ENCODE results near the gene RBM4B. TPM values are rescaled to one million over a fixed set of nuclear protein-coding genes. Genes with fewer than 3 reads are reported as not detected.
A peak's percentile ranks its signal among the peaks of the same experiment; 100 is the strongest.
"Not testable (repeated sequence)": the region's sequence is repeated elsewhere in the genome, so short reads cannot be mapped to it uniquely, and the experiment has no call there.

The RBM4B gene
- total and polyA plus RNA-seq, 2 donors from 2014 or later = 18.2 to 20.8 TPM

DNA sequence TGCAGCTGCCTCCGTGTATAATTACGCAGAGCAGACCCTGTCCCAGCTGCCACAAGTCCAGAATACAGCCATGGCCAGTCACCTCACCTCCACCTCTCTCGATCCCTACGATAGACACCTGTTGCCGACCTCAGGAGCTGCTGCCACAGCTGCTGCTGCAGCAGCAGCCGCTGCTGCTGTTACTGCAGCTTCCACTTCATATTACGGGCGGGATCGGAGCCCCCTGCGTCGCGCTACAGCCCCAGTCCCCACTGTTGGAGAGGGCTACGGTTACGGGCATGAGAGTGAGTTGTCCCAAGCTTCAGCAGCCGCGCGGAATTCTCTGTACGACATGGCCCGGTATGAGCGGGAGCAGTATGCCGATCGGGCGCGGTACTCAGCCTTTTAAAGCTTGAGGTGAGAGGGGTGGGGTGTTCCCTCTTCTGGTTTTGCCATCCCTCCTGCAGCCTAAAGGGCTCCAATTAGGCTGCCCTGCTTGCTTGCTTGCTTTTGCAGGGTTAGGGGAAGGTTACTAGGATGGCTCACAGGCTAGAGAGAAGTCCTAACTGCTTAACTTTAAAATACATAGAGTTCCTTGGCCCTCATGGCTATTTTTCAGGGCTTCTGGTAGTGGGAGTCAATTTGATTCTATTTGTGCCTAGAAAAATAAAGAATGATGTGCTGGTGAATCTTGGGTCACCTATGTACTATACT, 33.8 kb downstream of the RBM4B start:
- H3K36me3 ChIP-seq (ENCODE audit: control insufficient read depth in 2 of 3, insufficient read depth in 3 of 3, low read length in 3 of 3) = peaks cover 12 to 53% (median 26%) of the 10 kb centered on the region in 3 donors
- no peak overlapping the region for H3K9ac ChIP-seq (ENCODE audit: low read length in 3 of 3)
- H3K4me1 ChIP-seq (ENCODE audit: control insufficient read depth in 2 of 3, insufficient read depth in 2 of 3, low read depth in 1 of 3, low read length in 3 of 3) = peaks cover 5 to 53% (median 39%) of the 10 kb centered on the region in 3 donors
- TF ChIP-seq, protein P1, sequence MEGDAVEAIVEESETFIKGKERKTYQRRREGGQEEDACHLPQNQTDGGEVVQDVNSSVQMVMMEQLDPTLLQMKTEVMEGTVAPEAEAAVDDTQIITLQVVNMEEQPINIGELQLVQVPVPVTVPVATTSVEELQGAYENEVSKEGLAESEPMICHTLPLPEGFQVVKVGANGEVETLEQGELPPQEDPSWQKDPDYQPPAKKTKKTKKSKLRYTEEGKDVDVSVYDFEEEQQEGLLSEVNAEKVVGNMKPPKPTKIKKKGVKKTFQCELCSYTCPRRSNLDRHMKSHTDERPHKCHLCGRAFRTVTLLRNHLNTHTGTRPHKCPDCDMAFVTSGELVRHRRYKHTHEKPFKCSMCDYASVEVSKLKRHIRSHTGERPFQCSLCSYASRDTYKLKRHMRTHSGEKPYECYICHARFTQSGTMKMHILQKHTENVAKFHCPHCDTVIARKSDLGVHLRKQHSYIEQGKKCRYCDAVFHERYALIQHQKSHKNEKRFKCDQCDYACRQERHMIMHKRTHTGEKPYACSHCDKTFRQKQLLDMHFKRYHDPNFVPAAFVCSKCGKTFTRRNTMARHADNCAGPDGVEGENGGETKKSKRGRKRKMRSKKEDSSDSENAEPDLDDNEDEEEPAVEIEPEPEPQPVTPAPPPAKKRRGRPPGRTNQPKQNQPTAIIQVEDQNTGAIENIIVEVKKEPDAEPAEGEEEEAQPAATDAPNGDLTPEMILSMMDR (IDR thresholded peaks at IDR 0.05; ENCODE audit: borderline replicate concordance, extremely low read depth, insufficient read depth) = no peak
- H3K4me3 ChIP-seq (ENCODE audit: low read length in 3 of 3) = peak overlapping the region in 2 of 3 donors; percentile 13 to 89
- FAIRE-seq (no peak), DNase-seq (peak in 1 of 5 donors; percentile 28)
- H3K9me3 ChIP-seq (ENCODE audit: control insufficient read depth in 2 of 3, insufficient read depth in 1 of 3, low read length in 3 of 3) = no peaks in the 10 kb centered on the region
- H3K27me3 ChIP-seq (ENCODE audit: control insufficient read depth, insufficient read depth, low read length) = no peaks in the 10 kb centered on the region
- no peak overlapping the region for H3K27ac ChIP-seq (ENCODE audit: low read depth in 2 of 2, low read length in 2 of 2)
- intact Hi-C loops (cut with DNase I) = no loop called here

DNA sequence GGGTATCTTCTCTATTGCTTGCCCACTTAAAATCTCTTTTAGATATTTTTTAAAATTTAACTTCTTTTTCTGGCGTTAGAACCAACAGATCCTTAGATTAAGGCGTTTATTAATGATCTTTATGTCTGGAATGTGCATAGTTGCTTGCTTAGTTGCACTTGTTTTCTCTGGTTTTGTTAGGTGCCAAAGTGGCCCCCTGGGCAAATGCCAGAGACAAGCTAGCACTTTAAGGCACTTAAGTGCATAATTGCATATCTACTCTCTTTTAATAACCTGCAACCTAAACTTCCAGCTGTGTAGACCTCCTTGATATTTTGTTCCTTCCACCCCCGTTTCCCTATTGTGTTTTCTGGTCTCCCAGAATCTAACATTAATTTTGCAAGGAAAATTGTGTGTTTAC, 35.9 kb downstream of the RBM4B start:
- TF ChIP-seq, protein P1 (IDR thresholded peaks at IDR 0.05; ENCODE audit: borderline replicate concordance, extremely low read depth, insufficient read depth) = no peak
- H3K9me3 ChIP-seq (ENCODE audit: control insufficient read depth in 2 of 3, insufficient read depth in 1 of 3, low read length in 3 of 3) = no peaks in the 10 kb centered on the region
- no peaks in the 10 kb centered on the region for H3K27me3 ChIP-seq (ENCODE audit: control insufficient read depth, insufficient read depth, low read length)
- H3K4me1 ChIP-seq (ENCODE audit: control insufficient read depth in 2 of 3, insufficient read depth in 2 of 3, low read depth in 1 of 3, low read length in 3 of 3) = peaks cover 8 to 53% (median 39%) of the 10 kb centered on the region in 3 donors
- H3K27ac ChIP-seq (ENCODE audit: low read depth in 2 of 2, low read length in 2 of 2) = no peak overlapping the region
- peak overlapping the region in 2 of 3 donors; percentile 5 to 35 for H3K9ac ChIP-seq (ENCODE audit: low read length in 3 of 3)
- intact Hi-C loops (cut with DNase I) = no loop called here
- peak overlapping the region; percentile 8 to 89 (median 54) for H3K4me3 ChIP-seq (ENCODE audit: low read length in 3 of 3)
- FAIRE-seq (no peak), DNase-seq (no peak)
- peaks cover 12 to 45% (median 26%) of the 10 kb centered on the region in 3 donors for H3K36me3 ChIP-seq (ENCODE audit: control insufficient read depth in 2 of 3, insufficient read depth in 3 of 3, low read length in 3 of 3)

DNA sequence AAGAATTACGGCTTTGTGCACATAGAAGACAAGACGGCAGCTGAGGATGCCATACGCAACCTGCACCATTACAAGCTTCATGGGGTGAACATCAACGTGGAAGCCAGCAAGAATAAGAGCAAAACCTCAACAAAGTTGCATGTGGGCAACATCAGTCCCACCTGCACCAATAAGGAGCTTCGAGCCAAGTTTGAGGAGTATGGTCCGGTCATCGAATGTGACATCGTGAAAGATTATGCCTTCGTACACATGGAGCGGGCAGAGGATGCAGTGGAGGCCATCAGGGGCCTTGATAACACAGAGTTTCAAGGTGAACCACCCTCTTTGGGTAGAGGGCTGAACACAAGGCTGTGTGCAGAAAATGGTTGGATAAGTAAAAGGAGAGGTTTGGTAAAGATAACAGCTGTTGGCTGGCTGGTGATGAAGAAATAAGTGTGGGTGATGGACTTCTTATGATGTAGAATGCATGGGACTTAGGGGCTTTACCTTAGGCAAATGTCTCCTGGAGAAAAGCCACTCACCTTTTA, 37.8 kb downstream of the RBM4B start:
- peaks cover 8 to 45% (median 34%) of the 10 kb centered on the region in 3 donors for H3K4me1 ChIP-seq (ENCODE audit: control insufficient read depth in 2 of 3, insufficient read depth in 2 of 3, low read depth in 1 of 3, low read length in 3 of 3)
- H3K27me3 ChIP-seq (ENCODE audit: control insufficient read depth, insufficient read depth, low read length); FAIRE-seq; H3K9me3 ChIP-seq (ENCODE audit: control insufficient read depth in 2 of 3, insufficient read depth in 1 of 3, low read length in 3 of 3); H3K27ac ChIP-seq (ENCODE audit: low read depth in 2 of 2, low read length in 2 of 2); intact Hi-C loops (cut with DNase I); DNase-seq: not testable (repeated sequence)
- peak overlapping the region; percentile 89 to 99 (median 95) for H3K4me3 ChIP-seq (ENCODE audit: low read length in 3 of 3)
- H3K36me3 ChIP-seq (ENCODE audit: control insufficient read depth in 2 of 3, insufficient read depth in 3 of 3, low read length in 3 of 3) = peaks cover 5 to 26% (median 14%) of the 10 kb centered on the region in 3 donors
- peak overlapping the region; percentile 43 to 98 (median 97) for H3K9ac ChIP-seq (ENCODE audit: low read length in 3 of 3)

DNA sequence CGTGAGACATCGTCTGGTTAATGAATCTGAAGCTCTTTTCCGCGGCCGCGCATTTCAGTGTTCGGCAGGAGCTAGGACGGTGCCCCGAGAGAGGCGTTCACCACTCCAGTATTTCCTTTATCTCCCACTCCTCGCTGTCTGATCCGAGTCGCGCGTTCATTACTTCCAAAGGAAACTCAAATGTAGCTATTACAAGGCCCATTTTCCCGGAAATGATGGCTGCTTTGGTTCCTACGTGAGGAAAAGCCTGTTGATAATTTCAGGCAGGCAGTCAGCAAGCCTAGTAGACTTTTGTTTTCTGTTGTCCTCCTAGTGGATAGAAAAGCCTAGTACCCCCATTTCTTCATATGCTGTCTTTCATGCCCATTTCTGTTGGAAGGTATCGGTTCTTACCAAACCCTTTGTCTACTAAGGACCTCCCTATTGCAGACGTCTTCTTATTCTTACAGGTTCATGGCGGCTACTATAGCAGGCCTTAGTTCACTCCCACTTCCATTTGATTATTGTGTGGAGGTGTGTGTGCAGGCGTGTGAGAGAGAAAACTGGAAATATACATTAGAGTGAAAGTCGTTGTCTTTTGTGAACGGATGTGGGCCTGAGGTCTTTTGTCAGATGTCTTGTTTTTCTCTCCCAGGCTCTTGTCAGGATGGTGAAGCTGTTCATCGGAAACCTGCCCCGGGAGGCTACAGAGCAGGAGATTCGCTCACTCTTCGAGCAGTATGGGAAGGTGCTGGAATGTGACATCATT, 38.4 kb downstream of the RBM4B start:
- H3K9ac ChIP-seq (ENCODE audit: low read length in 3 of 3) = peak overlapping the region; percentile 91 to 98 (median 97)
- no peaks in the 10 kb centered on the region for H3K27me3 ChIP-seq (ENCODE audit: control insufficient read depth, insufficient read depth, low read length)
- H3K9me3 ChIP-seq (ENCODE audit: control insufficient read depth in 2 of 3, insufficient read depth in 1 of 3, low read length in 3 of 3) = no peaks in the 10 kb centered on the region
- H3K36me3 ChIP-seq (ENCODE audit: control insufficient read depth in 2 of 3, insufficient read depth in 3 of 3, low read length in 3 of 3) = peaks cover 6 to 20% (median 14%) of the 10 kb centered on the region in 3 donors
- peak in 3 of 5 donors; percentile 30 to 73 (median 63) for DNase-seq
- FAIRE-seq = no peak
- intact Hi-C loops (cut with DNase I) = no loop called here
- TF ChIP-seq, protein P1 (IDR thresholded peaks at IDR 0.05; ENCODE audit: borderline replicate concordance, extremely low read depth, insufficient read depth) = no peak
- H3K4me1 ChIP-seq (ENCODE audit: control insufficient read depth in 2 of 3, insufficient read depth in 2 of 3, low read depth in 1 of 3, low read length in 3 of 3) = peaks cover 8 to 38% (median 29%) of the 10 kb centered on the region in 3 donors
- H3K4me3 ChIP-seq (ENCODE audit: low read length in 3 of 3) = peak overlapping the region; percentile 89 to 99 (median 95)
- peak overlapping the region; percentile 90 to 95 for H3K27ac ChIP-seq (ENCODE audit: low read depth in 2 of 2, low read length in 2 of 2)

All from kidney (tissue), 14 donors.